Measurements from ENCODE around the gene AP1G1. TPM values are rescaled to one million over a fixed set of nuclear protein-coding genes. Genes with fewer than 3 reads are reported as not detected.

AP1G1 gene
- total and polyA plus RNA-seq, 2 of the 8 experiments (the other 6 are each of a cell fraction or from before 2014, with no cell fraction given): 43.9 to 68.4 TPM

- TF ChIP-seq EGR1 (IDR thresholded peaks at IDR 0.05; ENCODE audit: borderline replicate concordance, low read depth, low read length) (no peak), CREB1 (IDR thresholded peaks at IDR 0.05) (no peak)
Observed at GRCh38 chr16:71762186-71762585, 46.4 kb downstream of the AP1G1 start (continued).
